ENCODE measurements around the gene USP37.

- TF ChIP-seq CTCF (IDR thresholded peaks at IDR 0.05) (no peak), POLR2A (IDR thresholded peaks at IDR 0.05) (no peak), EP300 (IDR thresholded peaks at IDR 0.05) (no peak)
Observed at GRCh38 chr2:218478544-218478943, 89.6 kb downstream of the USP37 start.

Data from ovary (tissue), 3 donors.